ENCODE measurements around the gene RCAN1. TPM values are rescaled to one million over a fixed set of nuclear protein-coding genes. Genes with fewer than 3 reads are reported as not detected.

Gene RCAN1
- total RNA-seq: 10 to 100 TPM; 14.0 to 28.6 (median 14.8) TPM
- polyA plus RNA-seq: 10 to 100 TPM in 1 of 3 donors, 1 to 10 TPM in 2; 5.3 to 15.9 (median 8.1) TPM
- long read RNA-seq, donor 1, partial matches to known transcripts: 6 of 14 reads
- long read RNA-seq, donor 1, other reads (novel, unspliced or antisense): 0 of 14 reads
- long read RNA-seq, donor 2, partial matches to known transcripts: 0 of 5 reads
- long read RNA-seq, donor 2, other reads (novel, unspliced or antisense): 0 of 5 reads

GRCh38 chr21:34614628-34615486 is at the start of gene RCAN1:
Gene RCAN1, minus strand, starts transcription at chr21:34615113. Its CDS starts 102 bp downstream, at chr21:34615011.
- TF ChIP-seq CTCF (IDR thresholded peaks at IDR 0.05 in 8 of 11, conservative IDR thresholded peaks at IDR 0.05 in 3 of 11): peak in 2 of 11 experiments; percentile 23 to 24
- no peak for TF ChIP-seq POLR2A (IDR thresholded peaks at IDR 0.05)
- peak; percentile 72 to 79 (median 76) for TF ChIP-seq POLR2AphosphoS5 (IDR thresholded peaks at IDR 0.05)
- intact Hi-C loops (cut with DNase I; ENCODE audit: low total_unique reads): loop anchor here (5.0 kb wide), 1 partner anchor 698 kb away; the partner anchor contains the start of gene ATP5PO
- Histone ChIP-seq H3K36me3 (no peaks in the 10 kb centered on the region), H3K27ac (peak within 1 kb of the TSS; percentile 72 to 95 (median 84)), H3K4me1 (peaks cover 0 to 38% (median 22%) of the 10 kb centered on the region in 6 donors), H3K4me3 (peak within 1 kb of the TSS; percentile 69 to 97 (median 78)), H3K27me3 (replicated peaks in 1 of 7) (no peaks in the 10 kb centered on the region), H3K9me3 (no peaks in the 10 kb centered on the region)
- DNase-seq: peak; percentile 95
- WGBS, 5 donors: 0% methylated on average over 7 to 121 of the region's 121 CpGs

- peaks cover 2 to 43% (median 36%) of the 10 kb centered on the region in 8 donors for H3K9me3 ChIP-seq
- H3K36me3 ChIP-seq: no peaks in the 10 kb centered on the region
- H3K4me3 ChIP-seq: no peak overlapping the region
- intact Hi-C loops (cut with DNase I; ENCODE audit: low total_unique reads): no loop called here
- no peak overlapping the region for H3K27ac ChIP-seq
- DNase-seq: no peak
- H3K4me1 ChIP-seq: no peaks in the 10 kb centered on the region
- no peak for TF ChIP-seq POLR2AphosphoS5 (IDR thresholded peaks at IDR 0.05)
- TF ChIP-seq CTCF (IDR thresholded peaks at IDR 0.05 in 8 of 11, conservative IDR thresholded peaks at IDR 0.05 in 3 of 11): no peak
- no peak for TF ChIP-seq POLR2A (IDR thresholded peaks at IDR 0.05)
- H3K27me3 ChIP-seq (replicated peaks in 1 of 7): peaks cover 0 to 28% (median 0%) of the 10 kb centered on the region in 7 donors
These were observed 46.9 kb upstream of the RCAN1 start for GRCh38 chr21:34661848-34662247.

GRCh38 chr21:34653522-34653921 is 38.6 kb upstream of the RCAN1 start:
- Histone ChIP-seq H3K4me3 (no peak overlapping the region), H3K36me3 (no peaks in the 10 kb centered on the region), H3K9me3 (peaks cover 0 to 27% (median 11%) of the 10 kb centered on the region in 8 donors), H3K4me1 (no peaks in the 10 kb centered on the region), H3K27ac (no peak overlapping the region), H3K27me3 (replicated peaks in 1 of 7) (peaks cover 0 to 34% (median 0%) of the 10 kb centered on the region in 7 donors)
- no peak for TF ChIP-seq POLR2AphosphoS5 (IDR thresholded peaks at IDR 0.05)
- TF ChIP-seq CTCF (IDR thresholded peaks at IDR 0.05 in 8 of 11, conservative IDR thresholded peaks at IDR 0.05 in 3 of 11): no peak
- no peak for TF ChIP-seq POLR2A (IDR thresholded peaks at IDR 0.05)
- intact Hi-C loops (cut with DNase I; ENCODE audit: low total_unique reads): no loop called here
- WGBS, 5 donors: 83 to 91% (median 87%) methylated on average over 6 of the region's 6 CpGs
- DNase-seq: no peak

GRCh38 chr21:34651642-34652041 is 36.7 kb upstream of the RCAN1 start:
- Histone ChIP-seq H3K27ac (no peak overlapping the region), H3K36me3 (no peaks in the 10 kb centered on the region), H3K4me1 (no peaks in the 10 kb centered on the region), H3K4me3 (no peak overlapping the region), H3K27me3 (replicated peaks in 1 of 7) (peaks cover 0 to 30% (median 0%) of the 10 kb centered on the region in 7 donors), H3K9me3 (peaks cover 0 to 27% (median 11%) of the 10 kb centered on the region in 8 donors)
- WGBS, 5 donors: 84 to 92% (median 89%) methylated on average over 1 of the region's 1 CpG
- no peak for DNase-seq
- TF ChIP-seq POLR2AphosphoS5 (IDR thresholded peaks at IDR 0.05): no peak
- no peak for TF ChIP-seq POLR2A (IDR thresholded peaks at IDR 0.05)
- TF ChIP-seq CTCF (IDR thresholded peaks at IDR 0.05 in 8 of 11, conservative IDR thresholded peaks at IDR 0.05 in 3 of 11): no peak
- intact Hi-C loops (cut with DNase I; ENCODE audit: low total_unique reads): no loop called here
